ENCODE measurements around the gene CD48.
A peak's percentile ranks its signal among the peaks of the same experiment; 100 is the strongest.

CD48 gene

DNA sequence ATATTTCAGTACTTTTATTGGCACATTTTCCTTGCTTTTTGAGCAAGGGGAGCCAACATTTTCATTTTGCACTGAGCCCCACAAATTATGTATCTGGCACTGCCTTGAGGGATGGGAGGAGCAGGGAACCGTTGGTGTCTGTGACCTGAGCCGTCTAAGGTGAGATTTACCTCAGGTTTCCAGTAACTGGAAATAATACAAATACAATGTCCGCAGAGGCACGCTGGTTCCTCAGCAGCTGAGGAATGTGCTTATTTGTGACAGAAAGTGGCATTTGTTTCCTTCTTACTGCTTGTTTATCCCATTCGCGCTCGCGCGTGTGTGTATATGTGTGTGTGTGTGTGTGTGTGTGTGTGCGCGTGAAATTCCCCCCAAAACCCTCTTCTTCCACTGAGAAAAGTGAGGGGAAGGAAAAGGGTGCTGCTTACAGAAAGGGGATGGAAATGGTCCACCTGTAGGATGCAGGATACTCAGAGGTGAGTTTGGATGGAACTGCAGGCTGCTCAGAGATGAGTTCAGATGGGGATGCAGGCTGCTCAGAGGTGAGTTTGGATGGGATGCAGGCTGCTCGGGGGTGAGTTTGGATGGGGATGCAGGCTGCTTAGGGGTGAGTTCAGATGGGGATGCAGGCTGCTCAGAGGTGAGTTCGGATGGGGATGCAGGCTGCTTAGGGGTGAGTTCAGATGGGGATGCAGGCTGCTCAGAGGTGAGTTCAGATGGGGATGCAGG lies 34.6 kb downstream of the CD48 start:
- no peak for DNase-seq (ENCODE audit: low spot score)

DNA sequence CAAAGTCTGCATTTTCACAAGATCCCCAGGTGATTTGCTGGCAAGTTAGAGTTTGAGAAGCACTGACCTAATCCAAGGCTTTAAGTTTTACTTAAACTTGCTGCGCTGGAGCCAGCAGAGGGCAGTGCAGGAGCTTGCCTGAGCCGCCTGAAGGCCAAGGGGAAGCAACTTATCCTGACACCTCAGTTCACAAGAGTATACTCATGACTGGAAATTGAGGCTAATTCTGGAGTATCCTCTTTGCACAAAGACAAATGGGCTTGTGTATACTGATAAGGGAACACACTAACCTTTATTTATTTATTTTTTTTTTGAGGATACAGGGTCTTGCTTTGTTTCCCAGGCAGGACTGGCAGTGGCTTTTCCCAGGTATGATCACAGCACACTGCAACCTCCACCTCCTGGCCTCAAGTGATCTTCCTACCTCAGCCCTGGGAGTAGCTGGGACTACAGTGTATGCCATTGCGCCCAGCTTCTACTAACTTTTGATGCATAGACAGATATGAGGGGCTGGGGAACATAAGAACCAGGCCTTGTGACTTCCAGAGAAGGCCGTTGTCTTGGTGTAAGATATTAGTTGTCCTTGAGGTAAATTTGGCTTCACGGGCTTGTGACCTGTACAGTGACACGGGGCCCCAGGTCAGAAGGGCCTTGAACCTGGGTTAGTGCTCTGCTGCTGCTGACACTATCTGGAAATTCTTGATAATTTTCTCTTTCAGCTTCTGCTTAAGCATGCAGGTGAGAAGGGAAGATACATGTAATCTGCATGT lies 35.8 kb downstream of the CD48 start:
- peak; percentile 79 for DNase-seq (ENCODE audit: low spot score)

DNA sequence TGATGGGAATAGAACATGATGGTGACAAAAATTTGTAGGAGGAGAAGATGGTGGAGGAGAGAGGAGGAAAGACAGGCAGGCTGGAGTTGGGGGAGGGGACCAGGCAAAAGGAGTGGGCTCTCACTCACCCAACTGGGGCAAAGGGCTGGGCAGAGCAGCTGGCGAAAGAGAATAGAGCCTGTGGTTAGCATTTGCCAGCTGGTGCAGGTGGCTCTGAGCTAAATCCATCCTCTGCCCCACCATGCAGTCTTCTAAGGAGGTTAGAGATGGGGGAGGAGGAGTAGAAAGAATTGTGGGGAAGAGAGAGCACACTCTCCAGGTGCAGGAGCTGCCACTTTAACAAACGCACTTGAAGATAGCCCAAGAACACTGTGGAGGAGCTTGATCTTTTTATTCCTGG lies 37.2 kb downstream of the CD48 start:
- DNase-seq (ENCODE audit: low spot score) = no peak

DNA sequence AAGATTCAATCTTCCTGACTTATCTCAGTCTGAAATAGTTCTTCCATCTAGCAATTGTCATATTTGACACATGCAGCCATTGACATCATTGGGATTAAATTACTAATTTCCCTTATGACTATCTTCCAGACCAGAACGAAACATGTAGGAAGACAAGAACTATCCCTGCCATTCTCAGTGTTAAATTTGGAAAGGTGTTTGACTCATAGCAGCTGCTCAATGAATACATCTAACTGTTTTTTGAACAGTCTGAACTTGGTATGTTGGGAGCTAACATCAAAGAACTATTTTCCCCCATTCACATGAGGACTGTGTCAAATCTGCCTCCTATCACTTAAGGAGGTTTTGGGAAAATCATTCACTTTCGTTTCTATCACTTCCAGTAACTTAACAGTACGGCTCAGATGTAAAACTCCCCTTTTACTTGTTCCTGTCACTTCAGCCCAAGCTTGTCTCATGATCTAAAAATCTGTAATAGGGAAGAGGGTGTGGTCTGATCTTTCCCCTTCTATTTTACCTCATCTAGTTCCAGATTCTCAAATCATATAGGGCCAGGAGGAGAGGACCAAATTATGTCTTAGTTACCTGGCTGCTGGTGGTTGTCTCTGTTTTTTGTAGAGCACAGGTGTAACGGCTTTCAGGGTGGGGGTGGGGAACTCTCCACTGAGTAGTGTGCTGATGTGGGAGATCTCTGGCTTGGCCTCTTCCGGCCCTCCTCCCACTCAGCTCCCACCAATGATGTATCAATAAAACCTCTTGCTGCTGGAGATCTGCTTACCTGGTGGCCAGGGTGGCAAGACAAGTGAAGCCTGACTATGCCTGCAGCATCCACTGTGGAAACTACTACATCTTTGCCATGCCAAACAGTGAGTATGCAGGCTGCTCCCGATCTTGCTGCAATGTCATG lies 38.6 kb downstream of the CD48 start:
- DNase-seq (ENCODE audit: low spot score) = no peak

DNA sequence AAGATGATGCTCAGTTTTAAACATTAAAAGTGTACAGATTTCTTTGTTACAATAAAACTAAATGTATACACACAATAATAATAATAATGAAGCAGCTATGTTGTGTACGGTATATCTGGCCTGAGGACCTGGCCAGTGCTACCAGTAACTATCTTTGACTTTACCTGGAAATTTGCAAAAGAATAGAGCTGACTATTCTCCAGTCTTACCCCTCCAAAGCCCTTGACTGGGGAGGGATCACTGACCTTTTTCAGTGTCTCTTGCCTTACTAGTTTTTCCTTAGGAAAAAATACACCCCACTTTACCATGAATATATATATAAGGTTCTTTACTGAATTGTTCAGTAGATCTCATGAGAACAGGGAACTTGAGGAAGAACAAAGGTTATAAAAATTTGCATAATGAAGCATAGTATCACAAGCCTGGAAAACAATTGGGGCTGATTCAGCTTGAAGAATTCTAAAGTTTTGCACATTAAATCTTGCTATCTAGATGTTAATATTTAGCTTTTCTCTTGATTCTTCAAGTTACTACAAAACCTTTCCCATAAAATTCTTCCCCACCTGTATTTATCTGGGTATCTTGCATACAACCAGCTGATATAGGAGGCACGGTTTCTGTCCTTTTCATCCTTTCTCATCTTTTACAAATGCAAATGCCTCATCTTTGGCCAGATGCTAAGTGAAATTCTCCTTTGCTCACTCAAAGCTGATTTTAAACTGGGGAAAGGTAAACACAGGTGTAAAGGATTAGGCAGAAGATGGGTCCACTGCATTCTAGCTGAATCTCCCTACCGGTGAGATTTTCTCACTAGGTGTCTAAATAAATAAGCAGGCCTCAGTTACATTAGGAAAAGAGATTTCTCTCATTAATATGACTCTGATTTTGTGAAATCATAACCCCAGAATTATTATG lies 39.8 kb downstream of the CD48 start:
- no peak for DNase-seq (ENCODE audit: low spot score)

DNA sequence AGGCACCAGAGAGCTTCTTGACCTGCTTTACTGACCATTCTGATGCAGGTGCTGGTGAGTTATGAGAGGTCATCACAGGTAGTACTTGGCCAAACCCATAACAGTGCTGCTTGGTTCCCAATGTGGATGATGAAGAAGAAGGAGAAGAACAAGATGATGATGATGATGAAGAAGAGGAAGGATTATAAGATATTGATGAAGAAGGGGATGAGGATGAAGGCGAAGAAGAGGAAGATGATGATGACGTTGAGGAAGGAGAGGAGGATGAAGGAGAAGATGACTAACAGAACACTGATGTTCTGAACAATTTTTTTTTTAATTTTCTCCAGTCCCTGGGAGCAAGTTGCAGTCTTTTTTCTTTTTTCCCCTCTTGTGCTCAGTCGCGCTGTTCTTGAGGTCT lies 40.9 kb downstream of the CD48 start:
- DNase-seq (ENCODE audit: low spot score) = no peak

DNA sequence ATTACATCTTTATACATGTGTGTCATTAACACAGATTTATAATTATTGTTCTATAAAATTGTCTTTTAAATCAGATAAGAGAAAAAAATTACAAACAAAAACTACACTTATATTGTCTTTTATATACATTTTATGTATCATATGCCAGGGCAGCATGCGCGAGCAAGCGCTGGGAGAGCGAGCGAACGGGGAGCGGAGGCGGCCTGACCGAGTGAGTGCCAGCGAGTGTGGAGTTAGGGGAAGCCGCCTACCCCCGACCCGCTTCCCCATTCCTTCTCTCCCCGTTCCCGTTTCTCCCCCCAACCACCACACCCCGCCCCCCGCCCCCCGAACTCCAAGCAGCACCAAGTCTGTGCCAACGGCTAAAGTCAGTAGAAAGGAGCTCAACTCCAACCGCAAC lies 41.8 kb downstream of the CD48 start:
- DNase-seq (ENCODE audit: low spot score) = no peak

DNA sequence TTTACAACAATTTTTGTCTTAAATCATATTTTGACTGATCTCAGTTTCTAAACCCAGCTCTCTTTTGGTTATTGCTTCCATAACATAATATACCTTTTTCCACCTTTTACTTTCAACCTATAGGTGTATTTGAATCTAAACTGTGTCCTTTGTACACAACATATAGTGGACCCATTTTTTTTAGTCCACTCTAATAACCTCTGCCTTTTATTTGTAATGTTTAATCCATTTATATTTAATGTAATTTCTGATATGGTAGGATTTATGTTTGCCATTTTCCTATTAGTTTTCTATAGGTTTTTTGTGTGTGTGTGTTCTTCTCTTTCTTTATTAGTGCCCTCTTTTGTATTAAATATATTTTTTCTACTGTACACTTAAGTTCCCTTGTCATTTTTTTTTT lies 42.3 kb downstream of the CD48 start:
- no peak for DNase-seq (ENCODE audit: low spot score)

DNA sequence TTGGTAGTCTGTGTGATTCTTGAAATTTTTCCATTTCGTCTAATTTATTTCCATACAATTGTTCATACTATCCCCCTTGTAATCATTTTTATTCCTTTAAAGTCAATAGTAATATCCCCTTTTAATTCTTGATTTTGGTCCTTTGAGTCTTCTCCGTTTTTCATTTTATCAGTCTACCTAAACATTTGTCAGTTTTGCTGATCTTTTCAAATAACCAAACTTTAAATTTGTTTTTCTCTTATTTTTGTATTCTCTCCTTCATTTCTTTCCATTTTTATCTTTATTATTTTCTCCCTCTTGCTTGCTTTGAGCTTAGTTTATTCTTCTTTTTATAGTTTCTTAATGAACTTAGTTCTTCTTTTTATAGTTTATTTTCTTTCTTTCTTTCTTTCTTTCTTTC lies 43.7 kb downstream of the CD48 start:
- DNase-seq (ENCODE audit: low spot score) = no peak

DNA sequence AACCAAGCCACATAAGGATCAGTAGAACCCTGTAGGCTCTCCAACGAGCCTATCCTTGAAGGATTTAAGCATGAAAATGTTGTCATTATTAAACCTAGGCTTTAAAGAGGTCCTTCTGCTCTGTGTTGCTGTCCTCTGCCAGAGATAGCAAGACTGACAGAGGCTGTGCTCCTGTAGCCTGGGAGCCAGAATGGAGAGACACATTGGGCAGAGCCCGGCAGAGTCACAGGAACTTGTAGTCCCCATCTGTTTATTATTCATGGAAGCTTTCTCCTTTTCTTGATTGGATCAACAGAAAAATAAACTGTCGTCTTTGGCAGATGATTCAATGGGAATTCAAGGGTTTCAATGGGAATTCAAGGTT lies 45.6 kb downstream of the CD48 start:
- DNase-seq (ENCODE audit: low spot score) = no peak

DNA sequence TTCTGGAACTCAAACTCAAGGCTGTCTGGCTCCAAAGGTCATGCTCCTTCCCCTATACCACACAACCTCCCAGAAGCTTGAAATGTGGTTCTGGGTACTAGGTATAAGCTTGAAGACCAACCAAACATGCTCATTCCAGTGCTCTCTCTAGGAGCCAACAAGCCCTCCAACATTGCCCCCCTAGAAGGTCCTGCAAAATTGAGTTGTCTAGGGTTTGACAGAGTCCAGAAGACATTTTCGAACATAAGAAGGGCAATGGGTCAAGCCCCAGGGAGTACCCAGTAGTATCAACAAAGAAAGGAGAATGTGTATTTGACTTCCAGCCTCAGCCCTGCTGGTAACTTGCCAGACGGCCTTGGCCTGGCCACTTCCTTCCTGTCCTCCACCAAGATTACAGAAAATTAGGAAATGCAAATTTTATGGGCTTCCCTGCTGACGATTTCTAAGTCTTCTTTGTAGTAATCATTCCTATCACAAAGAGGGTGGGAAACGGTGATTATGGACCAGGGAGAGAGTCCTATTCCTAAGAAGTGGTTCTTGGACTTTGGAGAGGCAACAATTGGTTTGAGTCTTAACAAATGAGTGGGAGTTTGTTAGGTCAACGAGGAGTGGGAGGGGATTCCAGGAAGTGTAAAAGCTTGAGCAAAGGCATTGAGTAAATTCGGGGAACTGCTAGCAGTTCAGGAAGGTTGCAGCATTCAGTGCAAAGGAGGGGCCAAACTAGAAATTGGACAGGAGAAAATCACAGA lies 46.1 kb downstream of the CD48 start:
- DNase-seq (ENCODE audit: low spot score) = no peak

DNA sequence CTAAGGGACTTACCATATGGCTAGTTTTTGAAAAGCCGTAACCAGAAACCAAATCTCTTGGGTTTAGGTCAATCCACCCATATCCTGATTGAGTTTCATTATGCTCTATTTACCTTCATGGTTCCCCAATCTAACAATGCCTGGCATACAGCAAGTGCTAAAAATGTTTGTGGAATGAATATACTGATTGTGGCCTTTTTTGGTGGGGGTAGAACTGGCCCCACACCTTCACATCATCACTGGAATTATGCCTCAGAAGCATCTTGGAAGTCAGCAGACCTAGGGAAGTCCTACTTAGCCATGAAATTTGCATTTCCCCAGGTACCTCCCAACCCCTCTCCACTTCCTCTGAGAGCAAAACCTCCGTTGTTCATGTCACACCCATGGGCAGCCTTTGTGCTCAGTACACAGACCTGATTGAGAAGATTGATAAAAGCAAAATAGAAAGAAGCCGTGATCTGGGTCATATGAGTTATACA lies 47.0 kb downstream of the CD48 start:
- DNase-seq (ENCODE audit: low spot score) = no peak

DNA sequence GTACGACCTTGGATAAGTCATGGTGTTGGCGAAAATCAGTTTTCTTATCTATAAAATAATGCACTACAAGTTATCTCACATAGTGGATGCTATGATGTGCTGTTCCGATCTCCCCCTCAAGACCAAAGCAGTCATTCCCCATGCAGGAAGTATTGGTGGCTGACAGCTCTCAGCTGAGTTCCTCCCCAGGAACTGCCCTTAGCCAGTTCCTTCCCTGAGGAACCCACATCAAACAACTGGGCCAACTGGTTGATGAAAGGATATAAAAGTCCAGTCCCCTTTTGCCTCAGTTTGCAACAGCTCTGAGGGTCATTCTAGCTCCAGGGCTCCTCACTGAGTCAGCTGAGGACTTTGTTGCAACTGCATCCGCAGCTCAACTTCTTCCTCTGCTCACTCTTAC lies 48.7 kb downstream of the CD48 start:
- DNase-seq (ENCODE audit: low spot score) = no peak

DNA sequence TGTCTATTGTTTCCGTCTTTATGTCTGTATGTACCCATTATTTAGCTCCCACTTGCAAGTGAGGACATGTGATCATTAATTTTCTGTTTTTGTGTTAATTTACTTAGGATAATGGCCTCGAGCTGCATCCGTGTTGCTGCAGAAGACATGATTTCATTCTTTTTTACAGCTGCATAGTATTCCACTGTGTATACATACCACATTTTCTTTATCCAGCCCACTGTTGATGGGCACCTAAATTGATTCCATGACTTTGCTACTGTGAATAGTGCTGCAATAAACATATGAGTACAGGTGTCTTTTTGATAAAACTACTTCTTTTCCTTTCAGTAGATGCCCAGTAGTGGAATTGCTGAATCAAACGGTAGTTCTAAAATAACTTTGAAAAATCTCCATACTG lies 52.1 kb downstream of the CD48 start:
- no peak for DNase-seq (ENCODE audit: low spot score)

DNA sequence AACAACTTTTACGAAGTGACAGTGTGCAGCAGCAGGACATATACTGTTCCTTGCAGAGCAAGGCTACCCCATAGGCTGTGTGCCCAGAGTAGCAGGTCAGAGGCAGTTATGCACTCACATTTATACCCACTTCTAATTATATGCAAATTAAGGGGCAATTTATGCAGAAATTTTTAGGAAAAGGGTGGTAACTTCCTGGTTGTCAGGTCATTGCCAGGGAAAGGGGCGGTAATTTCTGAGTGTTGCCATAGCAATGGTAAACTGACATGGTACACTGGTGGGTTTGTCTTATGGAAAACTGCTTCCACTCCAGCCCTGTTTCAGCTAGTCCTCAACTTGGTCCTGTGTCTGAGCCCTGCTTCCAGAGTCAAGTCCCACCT lies 52.8 kb downstream of the CD48 start:
- DNase-seq (ENCODE audit: low spot score) = no peak

DNA sequence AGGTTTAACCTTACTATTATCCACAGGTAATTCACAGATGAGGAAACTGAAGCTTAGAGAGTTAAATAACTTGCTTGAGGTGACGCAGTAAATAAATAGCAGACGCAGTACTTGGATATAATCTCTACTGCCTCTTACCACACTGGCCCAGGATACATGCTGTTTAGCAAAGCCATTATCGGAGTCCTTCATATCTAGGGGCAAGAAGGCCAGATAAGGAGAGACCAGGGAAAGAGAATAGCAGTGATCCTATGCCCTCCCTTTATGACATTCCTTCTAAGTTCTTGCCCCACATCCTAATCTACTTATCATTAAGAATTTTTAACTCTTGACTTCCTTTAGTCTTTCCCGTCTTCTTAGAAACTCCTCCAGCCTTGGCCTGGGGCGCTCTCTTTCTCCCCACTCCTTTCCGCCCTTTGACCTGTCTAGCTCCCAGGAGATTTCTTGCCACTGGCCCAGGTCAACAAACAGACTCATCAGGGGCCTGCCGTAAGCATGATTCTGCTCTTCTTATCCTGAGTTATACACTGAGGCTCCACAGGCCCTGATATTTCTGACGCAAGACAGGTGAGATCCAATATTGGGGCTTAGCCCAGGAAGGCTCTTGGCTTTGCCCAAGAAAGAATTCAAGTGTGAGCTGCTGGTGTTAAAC lies 53.3 kb downstream of the CD48 start:
- no peak for DNase-seq (ENCODE audit: low spot score)

DNA sequence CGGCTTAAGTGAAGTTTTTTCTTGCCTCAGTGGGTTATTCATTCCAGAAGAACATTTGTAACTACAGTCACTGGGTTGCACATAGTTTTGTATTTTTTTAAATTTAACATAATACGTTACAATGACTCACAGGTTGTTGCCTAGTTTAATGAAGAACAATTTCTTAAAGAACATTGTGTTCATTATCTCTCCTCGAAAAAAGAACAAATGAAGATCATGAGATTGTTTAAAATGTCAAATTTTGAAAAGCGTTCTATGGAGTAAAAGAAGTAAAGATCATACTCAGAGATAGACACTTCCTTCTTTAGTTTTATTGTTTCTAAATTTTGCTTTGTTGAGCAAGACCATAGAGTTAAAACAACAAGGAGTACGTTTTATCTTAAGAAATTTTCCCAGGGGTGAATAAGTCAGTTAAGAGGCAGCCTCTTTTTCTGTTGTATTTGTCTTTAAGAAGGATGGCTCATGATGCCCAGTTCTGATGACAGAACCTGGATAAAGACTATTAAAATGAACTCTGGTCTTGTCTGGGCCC lies 54.3 kb downstream of the CD48 start:
- no peak for DNase-seq (ENCODE audit: low spot score)

DNA sequence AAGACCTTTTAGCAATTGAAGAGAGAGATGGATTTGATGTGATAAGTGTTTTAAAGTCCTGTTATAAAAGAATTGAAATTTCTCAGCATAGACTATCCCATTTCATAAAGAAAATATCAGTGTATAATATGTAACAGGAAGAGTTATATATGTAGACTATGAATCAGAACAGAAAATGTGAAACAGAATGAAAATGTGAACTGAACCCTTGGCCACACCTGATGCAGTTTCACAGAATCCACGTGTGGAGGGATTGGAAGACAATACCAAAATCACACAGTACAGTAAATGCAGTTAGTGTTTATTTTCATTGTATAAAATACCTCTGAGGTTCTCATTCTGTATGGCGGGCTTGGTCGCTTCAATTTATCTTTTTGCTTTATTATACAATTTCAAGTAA lies 54.9 kb downstream of the CD48 start:
- no peak for DNase-seq (ENCODE audit: low spot score)

DNA sequence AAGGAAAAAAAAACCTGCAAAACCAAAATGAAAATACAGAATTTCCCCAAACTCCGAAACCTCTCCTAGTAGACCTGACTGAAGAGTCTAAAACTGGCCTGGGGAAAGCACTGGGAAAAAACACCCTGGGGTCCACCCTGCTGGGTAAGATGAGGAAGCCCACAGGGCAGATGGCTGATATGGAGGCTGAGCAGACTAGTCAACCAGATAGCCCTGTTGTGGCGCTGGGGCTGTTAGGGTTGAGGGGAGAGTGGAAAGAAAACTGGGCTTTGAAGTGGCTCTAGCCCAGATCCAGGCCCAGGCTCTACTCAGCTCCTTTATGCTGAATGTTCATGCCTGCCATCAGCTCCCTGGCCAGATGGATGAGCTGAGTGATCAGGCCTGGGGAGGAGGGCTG lies 58.0 kb downstream of the CD48 start:
- no peak for DNase-seq (ENCODE audit: low spot score)
